GM19328 (cell line): ENCODE measurements around the gene CACNG1.

Experiments used
- ATAC-seq: cut with Tn5 transposase; IDR thresholded peaks from one replicate; pipeline ENCODE4 v1.9.1; 2021; ENCODE audit warnings: mild to moderate bottlenecking, moderate library complexity; ENCODE audit not compliant: unreplicated experiment

CACNG1 gene

GRCh38 chr17:67044016-67044772 is at the start of gene CACNG1:
TSS of gene CACNG1 (plus strand) at chr17:67044554. CDS start at chr17:67044661, 107 bp downstream.
- no peak for ATAC-seq

- ATAC-seq: no peak
Observed at GRCh38 chr17:66994930-66995535, 49.3 kb upstream of the CACNG1 start.

GRCh38 chr17:66995944-66996343 is 48.4 kb upstream of the CACNG1 start:
- no peak for ATAC-seq

- ATAC-seq: no peak
Observed at GRCh38 chr17:66996926-66997325, 47.4 kb upstream of the CACNG1 start.

GRCh38 chr17:67003231-67003630 is 41.1 kb upstream of the CACNG1 start:
- no peak for ATAC-seq

- ATAC-seq: no peak
Observed at GRCh38 chr17:67004181-67004580, 40.2 kb upstream of the CACNG1 start.

- ATAC-seq: no peak
Observed at GRCh38 chr17:67007266-67007665, 37.1 kb upstream of the CACNG1 start.

- ATAC-seq: no peak
Observed at GRCh38 chr17:67008101-67008500, 36.3 kb upstream of the CACNG1 start.

GRCh38 chr17:67011527-67012175 is 32.7 kb upstream of the CACNG1 start:
- no peak for ATAC-seq

- no peak for ATAC-seq
Observed at GRCh38 chr17:67013891-67014290, 30.5 kb upstream of the CACNG1 start.

- no peak for ATAC-seq
Observed at GRCh38 chr17:67015001-67015400, 29.4 kb upstream of the CACNG1 start.

GRCh38 chr17:67016039-67016762 is 28.2 kb upstream of the CACNG1 start:
- ATAC-seq: no peak

GRCh38 chr17:67017910-67018309 is 26.4 kb upstream of the CACNG1 start:
- no peak for ATAC-seq

- ATAC-seq: no peak
Observed at GRCh38 chr17:67018471-67019434, 25.6 kb upstream of the CACNG1 start.

GRCh38 chr17:67019809-67020208 is 24.5 kb upstream of the CACNG1 start:
- no peak for ATAC-seq

- no peak for ATAC-seq
Observed at GRCh38 chr17:67020293-67020766, 24.0 kb upstream of the CACNG1 start.

GRCh38 chr17:67021196-67021595 is 23.2 kb upstream of the CACNG1 start:
- ATAC-seq: no peak

- ATAC-seq: no peak
Observed at GRCh38 chr17:67021743-67022450, 22.5 kb upstream of the CACNG1 start.

- ATAC-seq: no peak
Observed at GRCh38 chr17:67022451-67022810, 21.9 kb upstream of the CACNG1 start.

GRCh38 chr17:67024736-67025135 is 19.6 kb upstream of the CACNG1 start:
- no peak for ATAC-seq
